Left lung (tissue), 10 donors: ENCODE data around the gene SIX3. TPM values are rescaled to one million over a fixed set of nuclear protein-coding genes. Genes with fewer than 3 reads are reported as not detected.
A peak's percentile ranks its signal among the peaks of the same experiment; 100 is the strongest.

Experiments
- ATAC-seq: fragments of 200-7000 bp; cut with Tn5 transposase; one replicate; pipeline ENCODE4 v1.9.1; 2020; ENCODE audit warnings: moderate library complexity
- DNase-seq, 4 donors: peaks; one replicate each; pipeline ENCODE4 v3.0.0-alpha.2; 2013 to 2020
- H3K27ac ChIP-seq, 2 donors: fragments of 200-600 bp; sonication (generic) in 1 of 2; one replicate each; pipeline versions ENCODE4 v1.5.0 to v1.8.0; 2020 to 2021
- H3K27me3 ChIP-seq, 2 donors: fragments of 200-600 bp; sonication (generic) in 1 of 2; one replicate each; pipeline versions ENCODE4 v1.5.0 to v1.8.0; 2020 to 2021
- H3K36me3 ChIP-seq, 2 donors: fragments of 200-600 bp; sonication (generic) in 1 of 2; one replicate each; pipeline versions ENCODE4 v1.5.0 to v1.8.0; 2020 to 2021
- H3K4me1 ChIP-seq, 2 donors: fragments of 200-600 bp; one replicate each; pipeline ENCODE4 v1.8.0; 2021
- H3K4me3 ChIP-seq, 2 donors: fragments of 200-600 bp; sonication (generic) in 1 of 2; one replicate each; pipeline versions ENCODE4 v1.5.0 to v1.8.0; 2020 to 2021; ENCODE audit warnings: mild to moderate bottlenecking in 1 of 2
- H3K9me3 ChIP-seq, 2 donors: fragments of 200-600 bp; sonication (generic) in 1 of 2; one replicate each; pipeline versions ENCODE4 v1.5.0 to v1.8.0; 2020 to 2021
- CTCF ChIP-seq, 2 donors: fragments of 200-600 bp; sonication (generic) in 1 of 2; IDR thresholded peaks; one replicate each; pipeline versions ENCODE4 v1.5.0 to v1.8.0; 2021; ENCODE audit warnings: antibody characterized with exemption in 2 of 2
- intact Hi-C, 2 donors: fragments of 100-400 bp; cut with DNase I; formaldehyde crosslinking; loops; one replicate each; pipeline versions ENCODE4 v1.11.2 to v1.14.2; 2022
- polyA plus RNA-seq, 6 donors: library from polyadenylated mRNA; unstranded; fragments of 120-200 nt; gene quantifications; one replicate each; pipeline ENCODE4 v1.2.1, GENCODE V29; 2013; ENCODE audit not compliant: insufficient read length in 6 of 6
- total RNA-seq, 2 donors: library from RNA; stranded (reverse); fragmentation: NEBNext Ultra II Directional; extraction: Animal tissue kit (Norgen Biotek cat#: 25700); gene quantifications; one replicate each; pipeline ENCODE4 v1.2.1, GENCODE V29; 2021
- donor health status: DM: no; HTN: yes; CAD: no.
- donor health status: DM: no; HTN: no; CAD: no.

Gene SIX3
- total and polyA plus RNA-seq, 8 donors = not detected

GRCh38 chr2:44935729-44936098 is 5.8 kb upstream of the SIX3 start:
- no peak for ATAC-seq
- Histone ChIP-seq H3K27me3 (peaks cover 99 to 100% of the 10 kb centered on the region in 2 donors), H3K4me1 (peaks cover 0 to 31% of the 10 kb centered on the region in 2 donors), H3K27ac (no peak overlapping the region), H3K4me3 (no peak overlapping the region), H3K36me3 (no peaks in the 10 kb centered on the region), H3K9me3 (no peaks in the 10 kb centered on the region)
- intact Hi-C loops = no loop called here
- TF ChIP-seq CTCF (IDR thresholded peaks at IDR 0.05) = no peak
- DNase-seq = peak in 1 of 4 donors; percentile 65

- Histone ChIP-seq H3K36me3 (no peaks in the 10 kb centered on the region), H3K27me3 (peaks cover 99 to 100% of the 10 kb centered on the region in 2 donors), H3K27ac (no peak overlapping the region), H3K9me3 (no peaks in the 10 kb centered on the region), H3K4me3 (no peak overlapping the region), H3K4me1 (peaks cover 0 to 35% of the 10 kb centered on the region in 2 donors)
- no peak for DNase-seq
- intact Hi-C loops = no loop called here
- no peak for ATAC-seq
- no peak for TF ChIP-seq CTCF (IDR thresholded peaks at IDR 0.05)
These were observed 5.2 kb upstream of the SIX3 start for GRCh38 chr2:44936275-44936674.

GRCh38 chr2:44936715-44937687 is 4.5 kb upstream of the SIX3 start:
- no peak for DNase-seq
- TF ChIP-seq CTCF (IDR thresholded peaks at IDR 0.05) = no peak
- peaks cover 0 to 42% of the 10 kb centered on the region in 2 donors for H3K4me1 ChIP-seq
- no peaks in the 10 kb centered on the region for H3K9me3 ChIP-seq
- intact Hi-C loops = no loop called here
- H3K27me3 ChIP-seq = peaks cover 98 to 100% of the 10 kb centered on the region in 2 donors
- no peaks in the 10 kb centered on the region for H3K36me3 ChIP-seq
- ATAC-seq = no peak
- H3K4me3 ChIP-seq = no peak overlapping the region
- H3K27ac ChIP-seq = no peak overlapping the region

GRCh38 chr2:44937688-44938240 is 3.7 kb upstream of the SIX3 start:
- no peak for DNase-seq
- no peak for TF ChIP-seq CTCF (IDR thresholded peaks at IDR 0.05)
- Histone ChIP-seq H3K4me3 (no peak overlapping the region), H3K36me3 (no peaks in the 10 kb centered on the region), H3K27me3 (peaks cover 98 to 100% of the 10 kb centered on the region in 2 donors), H3K4me1 (peaks cover 6 to 49% of the 10 kb centered on the region in 2 donors), H3K9me3 (no peaks in the 10 kb centered on the region), H3K27ac (no peak overlapping the region)
- intact Hi-C loops = no loop called here
- no peak for ATAC-seq
